GM06990 (cell line): ENCODE data around the gene HAO1.

Source experiments
- DNase-seq: peaks from one replicate; pipeline ENCODE4 v3.0.0-alpha.2; 2011; ENCODE audit not compliant: insufficient read length; ENCODE audit errors: extremely low read depth
- H3K27me3 ChIP-seq: replicated peaks from 2 replicates; pipeline ENCODE4 v1.6.0; 2011; ENCODE audit warnings: low read length; ENCODE audit not compliant: control insufficient read depth, insufficient read depth
- H3K36me3 ChIP-seq: 2 replicates; pipeline ENCODE4 v1.5.1; 2011; ENCODE audit warnings: low read length; ENCODE audit not compliant: control insufficient read depth, insufficient read depth
- H3K4me3 ChIP-seq: replicated peaks from 2 replicates; pipeline ENCODE4 v1.5.1; 2011; ENCODE audit warnings: low read depth, mild to moderate bottlenecking, control low read depth, low read length
- TF ChIP-seq, protein P1 (sequence below): IDR thresholded peaks from 2 replicates; pipeline ENCODE4 v1.5.1; 2011; ENCODE audit warnings: low read length, control low read depth, mild to moderate bottlenecking, inconsistent platforms; ENCODE audit not compliant: insufficient read depth, poor library complexity, severe bottlenecking

Gene HAO1

DNA sequence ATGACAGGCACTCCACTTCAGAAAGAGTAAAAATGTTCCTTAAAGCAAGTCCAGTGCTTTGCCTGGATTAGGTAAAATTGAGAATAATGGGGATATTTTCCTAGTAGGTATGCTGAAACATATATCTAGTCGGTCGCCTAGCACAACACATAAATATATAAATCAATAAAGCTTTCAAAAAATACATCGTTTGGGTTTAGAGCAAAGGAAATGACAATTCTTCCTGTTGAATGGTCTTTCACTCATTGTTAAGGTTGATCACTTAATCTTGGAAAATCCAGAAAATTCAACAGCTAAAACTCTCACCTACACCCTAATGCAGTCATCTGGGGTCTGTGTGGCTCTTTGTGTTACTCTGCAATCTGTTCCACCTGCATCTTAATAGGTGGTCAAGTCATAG is 13.9 kb downstream of the HAO1 start:
- DNase-seq = no peak
- Histone ChIP-seq H3K4me3 (no peak overlapping the region), H3K27me3 (no peaks in the 10 kb centered on the region), H3K36me3 (no peaks in the 10 kb centered on the region)
- TF ChIP-seq, protein P1, sequence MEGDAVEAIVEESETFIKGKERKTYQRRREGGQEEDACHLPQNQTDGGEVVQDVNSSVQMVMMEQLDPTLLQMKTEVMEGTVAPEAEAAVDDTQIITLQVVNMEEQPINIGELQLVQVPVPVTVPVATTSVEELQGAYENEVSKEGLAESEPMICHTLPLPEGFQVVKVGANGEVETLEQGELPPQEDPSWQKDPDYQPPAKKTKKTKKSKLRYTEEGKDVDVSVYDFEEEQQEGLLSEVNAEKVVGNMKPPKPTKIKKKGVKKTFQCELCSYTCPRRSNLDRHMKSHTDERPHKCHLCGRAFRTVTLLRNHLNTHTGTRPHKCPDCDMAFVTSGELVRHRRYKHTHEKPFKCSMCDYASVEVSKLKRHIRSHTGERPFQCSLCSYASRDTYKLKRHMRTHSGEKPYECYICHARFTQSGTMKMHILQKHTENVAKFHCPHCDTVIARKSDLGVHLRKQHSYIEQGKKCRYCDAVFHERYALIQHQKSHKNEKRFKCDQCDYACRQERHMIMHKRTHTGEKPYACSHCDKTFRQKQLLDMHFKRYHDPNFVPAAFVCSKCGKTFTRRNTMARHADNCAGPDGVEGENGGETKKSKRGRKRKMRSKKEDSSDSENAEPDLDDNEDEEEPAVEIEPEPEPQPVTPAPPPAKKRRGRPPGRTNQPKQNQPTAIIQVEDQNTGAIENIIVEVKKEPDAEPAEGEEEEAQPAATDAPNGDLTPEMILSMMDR = no peak

DNA sequence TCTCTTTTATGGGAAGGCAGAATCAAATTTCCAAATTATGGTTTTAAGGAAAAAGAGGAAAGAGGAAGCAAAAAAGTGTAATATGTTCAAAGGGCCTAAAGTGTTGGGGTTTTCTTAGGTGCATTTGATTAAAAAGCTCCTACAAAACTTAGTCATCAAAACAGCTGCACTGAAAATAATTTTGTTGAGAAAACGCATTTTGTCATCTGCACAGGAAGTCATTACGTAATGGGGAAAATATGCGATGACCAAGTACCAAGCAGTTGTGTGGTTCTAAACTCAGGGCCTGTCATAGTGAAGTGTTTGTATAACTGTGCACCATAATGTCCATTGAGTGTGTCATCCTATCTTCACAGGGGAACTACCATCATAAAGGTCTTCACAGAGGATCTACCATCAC is 15.6 kb downstream of the HAO1 start:
- no peak overlapping the region for H3K4me3 ChIP-seq
- H3K36me3 ChIP-seq = no peaks in the 10 kb centered on the region
- DNase-seq = peak; percentile 9
- TF ChIP-seq, protein P1 = no peak
- no peaks in the 10 kb centered on the region for H3K27me3 ChIP-seq

DNA sequence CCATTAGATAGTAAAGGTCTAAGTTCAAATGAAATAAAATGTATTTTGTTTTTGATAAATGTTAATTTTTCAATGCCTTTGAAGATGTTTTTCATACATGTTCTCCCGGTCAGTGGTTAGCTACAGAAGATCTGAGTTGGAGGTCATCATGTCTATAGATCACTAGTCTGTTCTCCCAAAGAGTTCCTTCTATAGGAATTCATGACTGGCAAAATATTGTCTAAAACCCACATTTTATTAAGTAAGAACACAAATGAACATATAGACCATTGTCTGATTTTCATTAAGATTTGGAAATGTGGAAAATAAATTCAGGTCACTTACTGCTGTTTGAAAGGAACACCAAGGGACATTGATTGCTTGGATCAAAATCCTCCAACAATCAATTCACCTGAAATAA is 23.6 kb downstream of the HAO1 start:
- TF ChIP-seq, protein P1 = no peak
- H3K27me3 ChIP-seq = no peaks in the 10 kb centered on the region
- no peak for DNase-seq

DNA sequence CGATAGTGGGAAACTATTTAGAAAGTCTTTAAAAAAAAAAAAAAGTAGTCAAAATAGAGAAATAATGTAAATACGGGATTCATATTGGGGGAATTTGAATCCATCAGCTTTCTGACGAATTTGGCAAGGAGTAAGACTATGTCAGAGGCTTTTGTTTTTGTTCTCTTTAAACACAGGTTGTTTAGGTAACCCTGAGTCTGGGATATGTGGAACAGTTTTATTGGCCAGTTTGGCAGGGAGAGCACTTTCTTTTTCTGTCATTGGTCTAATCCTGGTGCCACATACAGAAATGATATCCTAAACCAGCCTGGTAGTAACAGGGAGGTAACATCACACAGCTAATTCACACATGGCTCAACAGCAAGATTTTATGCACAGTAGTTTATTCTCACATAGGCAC is 27.7 kb downstream of the HAO1 start:
- no peak overlapping the region for H3K4me3 ChIP-seq
- H3K27me3 ChIP-seq = no peaks in the 10 kb centered on the region
- TF ChIP-seq, protein P1 = no peak
- DNase-seq = no peak
- H3K36me3 ChIP-seq = no peaks in the 10 kb centered on the region

More for the DNA sequence above, 23.6 kb downstream of the HAO1 start:
- H3K36me3 ChIP-seq = no peaks in the 10 kb centered on the region
- no peak overlapping the region for H3K4me3 ChIP-seq

DNA sequence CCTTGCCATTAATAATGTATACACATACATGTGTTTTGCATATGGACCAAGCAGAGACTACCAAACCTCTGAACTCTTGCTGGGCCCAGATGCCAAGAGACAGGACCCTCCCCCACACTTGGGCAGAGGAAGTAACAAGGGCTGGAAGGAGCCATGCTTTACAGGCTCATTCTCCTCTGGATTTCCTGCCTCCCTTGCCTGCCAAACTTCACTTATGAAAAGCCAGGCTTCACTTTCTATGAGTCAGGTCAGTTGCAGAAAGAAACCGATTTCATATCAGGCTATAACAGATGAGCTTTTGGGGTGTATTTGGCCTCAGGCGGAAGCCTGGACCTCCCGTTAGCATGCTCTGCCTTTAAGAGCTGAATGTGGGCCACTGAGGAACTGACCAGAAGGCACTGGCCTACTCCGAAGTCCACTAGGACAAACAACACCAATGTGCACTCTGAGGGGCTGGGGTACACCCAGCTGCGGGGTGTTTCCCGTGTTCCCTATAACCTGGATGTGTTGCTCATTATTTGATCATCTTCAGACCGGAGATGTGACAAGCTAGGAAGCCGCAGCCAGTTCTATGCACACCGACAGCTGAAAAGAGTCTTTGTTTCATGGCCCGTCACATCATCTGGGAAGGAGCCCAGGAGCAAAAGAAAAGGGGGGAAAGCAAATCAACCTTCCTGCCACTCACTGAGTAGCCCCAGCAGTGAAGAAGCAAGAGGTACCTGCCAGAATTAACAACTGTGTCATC is 28.5 kb downstream of the HAO1 start:
- Histone ChIP-seq H3K36me3 (no peaks in the 10 kb centered on the region), H3K27me3 (no peaks in the 10 kb centered on the region), H3K4me3 (no peak overlapping the region)
- DNase-seq = no peak
- TF ChIP-seq, protein P1 = no peak
